Type B pancreatic cell (in vitro differentiated cells): ENCODE measurements around the gene MEN1. TPM values are rescaled to one million over a fixed set of nuclear protein-coding genes. Genes with fewer than 3 reads are reported as not detected.
"Not testable (repeated sequence)": the region's sequence is repeated elsewhere in the genome, so short reads cannot be mapped to it uniquely, and the experiment has no call there.

ENCODE experiments used
- DNase-seq: peaks from one replicate; pipeline ENCODE4 v3.0.0; 2021; ENCODE audit warnings: mixed read lengths; ENCODE audit not compliant: unreplicated experiment; ENCODE audit errors: extremely low spot score
- H3K27ac Mint-ChIP-seq: 2 replicates; pipeline ENCODE4 v1.8.0; 2021; ENCODE audit warnings: mild to moderate bottlenecking, mixed read lengths
- H3K27me3 Mint-ChIP-seq: 2 replicates; pipeline ENCODE4 v1.8.0; 2021; ENCODE audit warnings: mixed read lengths
- H3K36me3 Mint-ChIP-seq: 2 replicates; pipeline ENCODE4 v1.8.0; 2021; ENCODE audit warnings: mixed read lengths
- H3K4me1 Mint-ChIP-seq: one replicate; pipeline ENCODE4 v1.8.0; 2021; ENCODE audit warnings: mixed read lengths; ENCODE audit not compliant: unreplicated experiment
- H3K4me3 Mint-ChIP-seq: 2 replicates; pipeline ENCODE4 v1.8.0; 2021; ENCODE audit warnings: mild to moderate bottlenecking, mixed read lengths
- H3K9me3 Mint-ChIP-seq: 2 replicates; pipeline ENCODE4 v1.8.0; 2021; ENCODE audit warnings: mixed read lengths
- total RNA-seq: library from RNA; stranded (reverse); gene quantifications from 2 replicates; pipeline ENCODE4 v1.2.1, GENCODE V29; 2021; ENCODE audit warnings: low replicate concordance
- TF ChIP-seq, protein P1 (sequence below): fragments of 200-600 bp; sonication (generic); conservative IDR thresholded peaks from 2 replicates; pipeline ENCODE4 v1.5.0; 2021; ENCODE audit warnings: antibody characterized with exemption, mild to moderate bottlenecking

MEN1 gene
- total RNA-seq, 1 donor from 2014 or later: 50.6 TPM

- peaks cover 8% of the 10 kb centered on the region for H3K36me3 Mint-ChIP-seq
- H3K4me3 Mint-ChIP-seq: no peak overlapping the region
- TF ChIP-seq, protein P1, sequence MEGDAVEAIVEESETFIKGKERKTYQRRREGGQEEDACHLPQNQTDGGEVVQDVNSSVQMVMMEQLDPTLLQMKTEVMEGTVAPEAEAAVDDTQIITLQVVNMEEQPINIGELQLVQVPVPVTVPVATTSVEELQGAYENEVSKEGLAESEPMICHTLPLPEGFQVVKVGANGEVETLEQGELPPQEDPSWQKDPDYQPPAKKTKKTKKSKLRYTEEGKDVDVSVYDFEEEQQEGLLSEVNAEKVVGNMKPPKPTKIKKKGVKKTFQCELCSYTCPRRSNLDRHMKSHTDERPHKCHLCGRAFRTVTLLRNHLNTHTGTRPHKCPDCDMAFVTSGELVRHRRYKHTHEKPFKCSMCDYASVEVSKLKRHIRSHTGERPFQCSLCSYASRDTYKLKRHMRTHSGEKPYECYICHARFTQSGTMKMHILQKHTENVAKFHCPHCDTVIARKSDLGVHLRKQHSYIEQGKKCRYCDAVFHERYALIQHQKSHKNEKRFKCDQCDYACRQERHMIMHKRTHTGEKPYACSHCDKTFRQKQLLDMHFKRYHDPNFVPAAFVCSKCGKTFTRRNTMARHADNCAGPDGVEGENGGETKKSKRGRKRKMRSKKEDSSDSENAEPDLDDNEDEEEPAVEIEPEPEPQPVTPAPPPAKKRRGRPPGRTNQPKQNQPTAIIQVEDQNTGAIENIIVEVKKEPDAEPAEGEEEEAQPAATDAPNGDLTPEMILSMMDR: no peak
- no peaks in the 10 kb centered on the region for H3K4me1 Mint-ChIP-seq
- no peaks in the 10 kb centered on the region for H3K27me3 Mint-ChIP-seq
- no peak overlapping the region for H3K27ac Mint-ChIP-seq
- no peak for DNase-seq
- H3K9me3 Mint-ChIP-seq: no peaks in the 10 kb centered on the region
Measured at GRCh38 chr11:64823568-64824119, 13.3 kb upstream of the MEN1 start.

GRCh38 chr11:64817476-64817875 lies 7.1 kb upstream of the MEN1 start:
- Mint-ChIP-seq H3K4me3 (no peak overlapping the region), H3K27me3 (peaks cover 2% of the 10 kb centered on the region), H3K9me3 (no peaks in the 10 kb centered on the region), H3K27ac (no peak overlapping the region), H3K4me1 (peaks cover 5% of the 10 kb centered on the region), H3K36me3 (no peaks in the 10 kb centered on the region)
- no peak for DNase-seq
- TF ChIP-seq, protein P1: no peak

GRCh38 chr11:64815433-64815832 lies 5.1 kb upstream of the MEN1 start:
- not testable (repeated sequence) for DNase-seq, H3K36me3 Mint-ChIP-seq, H3K27me3 Mint-ChIP-seq, H3K9me3 Mint-ChIP-seq, H3K27ac Mint-ChIP-seq
- H3K4me1 Mint-ChIP-seq: peaks cover 16% of the 10 kb centered on the region
- peak overlapping the region; percentile 13 for H3K4me3 Mint-ChIP-seq

GRCh38 chr11:64814712-64815187 lies 4.4 kb upstream of the MEN1 start:
- Mint-ChIP-seq H3K27me3 (peaks cover 2% of the 10 kb centered on the region), H3K9me3 (no peaks in the 10 kb centered on the region), H3K4me1 (peaks cover 17% of the 10 kb centered on the region), H3K27ac (no peak overlapping the region), H3K36me3 (no peaks in the 10 kb centered on the region), H3K4me3 (no peak overlapping the region)
- TF ChIP-seq, protein P1: no peak
- no peak for DNase-seq

DNA sequence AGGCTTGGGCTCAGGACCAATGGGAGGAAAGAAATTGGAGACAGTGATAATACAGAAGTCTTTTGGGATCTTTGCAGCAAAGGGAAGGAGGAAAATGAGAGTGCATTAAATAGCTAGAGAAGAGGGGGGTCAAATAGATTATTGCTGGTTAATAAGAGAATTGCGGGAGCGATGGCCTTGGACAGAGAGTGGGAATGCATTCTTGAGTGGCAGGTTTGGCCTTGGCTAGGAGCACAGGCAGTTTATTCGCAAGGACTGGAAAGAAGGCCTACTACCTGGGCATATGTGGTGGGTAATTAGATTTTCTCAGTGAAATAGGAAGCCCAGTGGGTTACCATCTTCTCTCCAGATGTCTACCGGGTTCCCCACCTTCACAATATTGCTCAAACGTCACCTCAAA lies 3.5 kb upstream of the MEN1 start:
- Mint-ChIP-seq H3K27me3 (peaks cover 2% of the 10 kb centered on the region), H3K36me3 (no peaks in the 10 kb centered on the region), H3K4me1 (peaks cover 17% of the 10 kb centered on the region), H3K4me3 (peak overlapping the region; percentile 33), H3K27ac (peak overlapping the region; percentile 25), H3K9me3 (no peaks in the 10 kb centered on the region)
- TF ChIP-seq, protein P1: no peak
- DNase-seq: no peak

GRCh38 chr11:64810891-64811272 lies 531 bp upstream of the MEN1 start:
- H3K9me3 Mint-ChIP-seq: no peaks in the 10 kb centered on the region
- peak overlapping the region; percentile 96 for H3K4me3 Mint-ChIP-seq
- DNase-seq: no peak
- peaks cover 17% of the 10 kb centered on the region for H3K4me1 Mint-ChIP-seq
- H3K36me3 Mint-ChIP-seq: no peaks in the 10 kb centered on the region
- TF ChIP-seq, protein P1: no peak
- H3K27ac Mint-ChIP-seq: peak overlapping the region; percentile 92
- peaks cover 2% of the 10 kb centered on the region for H3K27me3 Mint-ChIP-seq
